Karpas-422 (cell line): ENCODE results near the gene KIF6. TPM values are rescaled to one million over a fixed set of nuclear protein-coding genes. Genes with fewer than 3 reads are reported as not detected.

Experiments used
- DNase-seq: peaks from one replicate; pipeline ENCODE4 v3.0.0-alpha.2; 2015
- H2AFZ ChIP-seq: fragments of 200-600 bp; sonication (generic); 2 replicates; pipeline ENCODE4 v1.6.1; 2014; ENCODE audit warnings: antibody characterized with exemption, low read length, mixed read lengths
- H3K27ac ChIP-seq: fragments of 200-600 bp; sonication (generic); 2 replicates; pipeline ENCODE4 v1.5.1; 2014; ENCODE audit warnings: mild to moderate bottlenecking, low read length, moderate library complexity
- H3K27me3 ChIP-seq: fragments of 200-600 bp; sonication (generic); 2 replicates; pipeline ENCODE4 v1.6.1; 2014; ENCODE audit warnings: low read length, mixed read lengths
- H3K36me3 ChIP-seq: fragments of 200-600 bp; sonication (generic); 2 replicates; pipeline ENCODE4 v1.6.1; 2014; ENCODE audit warnings: low read length, mixed read lengths; ENCODE audit not compliant: insufficient read depth
- H3K4me1 ChIP-seq: fragments of 200-600 bp; sonication (generic); 2 replicates; pipeline ENCODE4 v1.6.1; 2014; ENCODE audit warnings: mild to moderate bottlenecking, low read length, mixed read lengths
- H3K4me2 ChIP-seq: fragments of 200-600 bp; sonication (generic); 2 replicates; pipeline ENCODE4 v1.6.1; 2014; ENCODE audit warnings: low read length, low read depth, mild to moderate bottlenecking; ENCODE audit not compliant: poor library complexity, severe bottlenecking
- H3K4me3 ChIP-seq: fragments of 200-600 bp; sonication (generic); 2 replicates; pipeline ENCODE4 v1.5.1; 2014; ENCODE audit warnings: mild to moderate bottlenecking, antibody characterized with exemption, low read length, mixed read lengths
- H3K79me2 ChIP-seq: fragments of 200-600 bp; sonication (generic); 2 replicates; pipeline ENCODE4 v1.6.1; 2014; ENCODE audit warnings: mild to moderate bottlenecking, low read length, mixed read lengths
- H3K9ac ChIP-seq: fragments of 200-600 bp; sonication (generic); 2 replicates; pipeline ENCODE4 v1.6.0; 2014; ENCODE audit warnings: low read length
- H3K9me2 ChIP-seq: fragments of 200-600 bp; sonication (generic), shearing (Covaris generic); replicated peaks from 2 replicates; pipeline ENCODE4 v1.6.0; 2014; ENCODE audit warnings: mild to moderate bottlenecking, low read length, moderate library complexity; ENCODE audit not compliant: insufficient read depth
- H3K9me3 ChIP-seq: fragments of 300-700, 200-600 bp; sonication (generic); 2 replicates; pipeline ENCODE4 v1.6.1; 2014; ENCODE audit warnings: low read length, mixed read lengths
- H4K20me1 ChIP-seq: fragments of 200-600 bp; sonication (generic); 2 replicates; pipeline ENCODE4 v1.6.1; 2014; ENCODE audit warnings: mild to moderate bottlenecking, antibody characterized with exemption, low read length, low read depth; ENCODE audit not compliant: insufficient read depth
- total RNA-seq: library from RNA; depleted of rRNA; stranded (reverse); fragments of >200 nt; shearing (Covaris generic); gene quantifications from 2 replicates; pipeline ENCODE4 v1.2.3, GENCODE V29; 2014; ENCODE audit warnings: low replicate concordance

KIF6 gene
- total RNA-seq, 1 experiment from 2014 or later, result not detected

GRCh38 chr6:39499053-39499452, 226.2 kb downstream of the KIF6 start:
- H3K4me2 ChIP-seq, result no peak overlapping the region
- H3K79me2 ChIP-seq, result no peaks in the 10 kb centered on the region
- H3K9me3 ChIP-seq, result no peaks in the 10 kb centered on the region
- H3K9me2 ChIP-seq, result no peaks in the 10 kb centered on the region
- H3K4me1 ChIP-seq, result no peaks in the 10 kb centered on the region
- no peak overlapping the region for H3K4me3 ChIP-seq
- H3K9ac ChIP-seq, result no peak overlapping the region
- no peak overlapping the region for H2AFZ ChIP-seq
- H4K20me1 ChIP-seq, result no peaks in the 10 kb centered on the region
- peaks cover 3% of the 10 kb centered on the region; the same call in 1 of the 2 replicates for H3K27me3 ChIP-seq
- no peak overlapping the region for H3K27ac ChIP-seq
- no peaks in the 10 kb centered on the region for H3K36me3 ChIP-seq
- DNase-seq, result no peak

GRCh38 chr6:39498096-39498495, 227.1 kb downstream of the KIF6 start:
- no peaks in the 10 kb centered on the region for H3K36me3 ChIP-seq
- no peak overlapping the region for H3K4me2 ChIP-seq
- no peaks in the 10 kb centered on the region for H3K4me1 ChIP-seq
- H3K27me3 ChIP-seq, result peaks cover 3% of the 10 kb centered on the region; the same call in 1 of the 2 replicates
- H2AFZ ChIP-seq, result no peak overlapping the region
- no peaks in the 10 kb centered on the region for H3K9me3 ChIP-seq
- H4K20me1 ChIP-seq, result no peaks in the 10 kb centered on the region
- no peak for DNase-seq
- H3K9me2 ChIP-seq, result no peaks in the 10 kb centered on the region
- H3K4me3 ChIP-seq, result no peak overlapping the region
- no peak overlapping the region for H3K27ac ChIP-seq
- no peaks in the 10 kb centered on the region for H3K79me2 ChIP-seq
- H3K9ac ChIP-seq, result no peak overlapping the region

DNA sequence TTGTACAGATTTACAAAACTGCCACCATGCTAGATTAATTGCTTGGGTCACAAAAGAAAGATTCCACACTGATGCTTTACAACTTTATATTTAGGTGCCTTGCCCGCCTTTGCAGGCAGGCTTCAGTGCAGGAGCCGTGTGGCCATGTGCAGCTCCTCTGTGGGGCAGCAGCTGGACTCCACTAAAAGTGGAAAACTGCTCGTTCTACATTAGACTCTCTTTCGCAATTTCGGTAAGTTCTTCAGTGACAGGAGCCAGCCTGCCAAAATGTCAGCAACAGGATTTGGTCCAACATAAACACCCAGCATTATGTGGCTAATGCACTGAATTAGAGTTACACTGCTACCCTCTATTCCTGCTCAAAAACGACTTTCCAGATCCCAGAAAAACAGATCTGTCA, 228.3 kb downstream of the KIF6 start:
- Histone ChIP-seq H3K9ac (no peak overlapping the region), H3K27ac (no peak overlapping the region), H3K27me3 (peaks cover 3% of the 10 kb centered on the region; the same call in 1 of the 2 replicates), H3K4me2 (no peak overlapping the region), H3K36me3 (no peaks in the 10 kb centered on the region), H3K4me1 (no peaks in the 10 kb centered on the region), H3K79me2 (no peaks in the 10 kb centered on the region), H4K20me1 (no peaks in the 10 kb centered on the region), H3K9me3 (no peaks in the 10 kb centered on the region), H3K9me2 (no peaks in the 10 kb centered on the region), H3K4me3 (no peak overlapping the region), H2AFZ (no peak overlapping the region)
- DNase-seq, result no peak

DNA sequence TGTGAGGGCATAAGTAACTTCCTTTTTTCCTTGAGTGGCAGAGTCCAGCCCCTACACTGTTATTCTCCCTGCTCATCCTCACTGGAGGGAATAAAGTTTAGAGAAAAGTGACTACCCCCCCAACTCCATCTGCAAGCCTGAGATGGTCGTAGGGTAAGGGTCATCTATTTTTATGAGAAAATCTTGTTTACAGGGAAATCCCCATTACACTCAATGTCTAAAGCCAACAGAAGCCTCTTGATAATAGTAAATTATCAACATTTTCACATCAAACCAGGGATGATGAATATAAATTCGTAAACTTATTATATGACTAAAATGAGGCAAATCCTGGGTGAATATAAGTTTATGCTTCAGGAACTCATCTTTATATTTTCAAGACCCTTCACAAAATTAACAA, 228.8 kb downstream of the KIF6 start:
- H3K27me3 ChIP-seq, result peaks cover 3% of the 10 kb centered on the region; the same call in 1 of the 2 replicates
- H4K20me1 ChIP-seq, result no peaks in the 10 kb centered on the region
- H3K4me2 ChIP-seq, result no peak overlapping the region
- DNase-seq, result no peak
- no peaks in the 10 kb centered on the region for H3K4me1 ChIP-seq
- H3K9me3 ChIP-seq, result no peaks in the 10 kb centered on the region
- H3K9me2 ChIP-seq, result no peaks in the 10 kb centered on the region
- H3K4me3 ChIP-seq, result no peak overlapping the region
- H2AFZ ChIP-seq, result no peak overlapping the region
- no peak overlapping the region for H3K27ac ChIP-seq
- H3K9ac ChIP-seq, result no peak overlapping the region
- H3K36me3 ChIP-seq, result no peaks in the 10 kb centered on the region
- no peaks in the 10 kb centered on the region for H3K79me2 ChIP-seq

DNA sequence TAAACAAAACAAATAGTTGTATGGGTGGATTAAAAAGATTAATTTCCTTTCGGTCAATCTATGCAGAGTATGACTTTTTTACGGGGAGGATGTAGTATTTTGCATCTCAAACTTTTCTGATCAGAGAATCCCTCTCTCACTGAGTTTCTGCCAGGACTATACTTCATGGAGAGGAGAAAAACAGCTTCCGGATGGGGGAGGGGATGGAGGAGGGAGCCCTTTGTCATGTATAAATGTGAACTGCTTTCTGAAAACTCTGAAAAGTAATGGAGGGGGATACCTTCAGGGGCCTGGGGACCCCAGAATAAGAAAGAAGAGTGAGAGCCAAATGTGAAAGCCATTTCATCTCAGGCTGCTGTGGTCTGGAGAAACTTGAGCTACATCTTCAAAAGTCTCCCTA, 229.6 kb downstream of the KIF6 start:
- Histone ChIP-seq H3K79me2 (no peaks in the 10 kb centered on the region), H3K27me3 (peaks cover 3% of the 10 kb centered on the region; the same call in 1 of the 2 replicates), H3K27ac (no peak overlapping the region), H3K4me1 (no peaks in the 10 kb centered on the region), H3K9me3 (no peaks in the 10 kb centered on the region), H2AFZ (no peak overlapping the region), H3K9me2 (no peaks in the 10 kb centered on the region), H3K4me2 (no peak overlapping the region), H3K36me3 (no peaks in the 10 kb centered on the region), H3K4me3 (no peak overlapping the region), H3K9ac (no peak overlapping the region), H4K20me1 (no peaks in the 10 kb centered on the region)
- no peak for DNase-seq

DNA sequence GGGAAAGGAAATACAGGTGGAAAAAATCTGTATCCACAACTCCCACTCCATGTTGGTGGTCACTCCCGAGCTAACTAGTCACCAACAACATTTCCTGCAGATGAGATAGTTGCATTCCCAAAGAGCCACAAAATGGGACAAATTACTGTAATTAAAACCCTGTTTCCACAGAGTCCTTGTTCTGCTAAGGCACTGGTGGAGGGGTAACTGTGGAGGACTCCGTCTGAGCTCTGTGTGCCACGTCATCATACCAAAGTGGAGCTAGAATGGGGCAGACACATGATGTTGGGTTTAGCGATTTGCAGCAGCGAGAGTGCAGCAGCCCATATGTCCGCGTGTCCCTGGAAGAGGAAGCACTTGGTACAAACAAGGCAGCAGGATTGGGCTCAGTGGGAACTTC, 230.2 kb downstream of the KIF6 start:
- H3K9me3 ChIP-seq, result no peaks in the 10 kb centered on the region
- no peaks in the 10 kb centered on the region for H4K20me1 ChIP-seq
- no peaks in the 10 kb centered on the region for H3K36me3 ChIP-seq
- H3K4me2 ChIP-seq, result no peak overlapping the region
- H3K27me3 ChIP-seq, result peaks cover 3% of the 10 kb centered on the region; the same call in 1 of the 2 replicates
- no peak overlapping the region for H3K4me3 ChIP-seq
- no peaks in the 10 kb centered on the region for H3K9me2 ChIP-seq
- no peaks in the 10 kb centered on the region for H3K79me2 ChIP-seq
- no peak overlapping the region for H3K27ac ChIP-seq
- DNase-seq, result no peak
- H3K9ac ChIP-seq, result no peak overlapping the region
- H2AFZ ChIP-seq, result no peak overlapping the region
- no peaks in the 10 kb centered on the region for H3K4me1 ChIP-seq

DNA sequence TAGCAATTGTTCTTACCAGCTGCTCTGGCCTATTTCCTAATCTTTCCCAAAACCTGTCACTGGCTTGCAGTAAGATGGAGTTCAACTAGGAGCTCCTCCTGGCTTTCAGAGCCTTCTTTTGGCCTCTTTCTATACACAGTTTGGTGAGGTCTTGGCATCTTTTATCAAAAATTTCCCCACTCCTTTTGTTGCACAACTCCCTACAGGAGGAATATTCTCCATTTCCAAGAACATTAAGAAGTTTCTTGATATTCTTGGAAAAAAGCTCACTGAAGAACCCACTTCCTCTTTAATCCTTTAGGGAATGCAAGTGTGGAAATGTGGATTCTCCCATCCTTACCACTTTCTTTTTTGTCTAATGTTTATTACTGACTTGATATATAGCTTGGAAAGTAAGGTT, 231.4 kb downstream of the KIF6 start:
- peaks cover 3% of the 10 kb centered on the region; the same call in 1 of the 2 replicates for H3K27me3 ChIP-seq
- no peak overlapping the region for H3K9ac ChIP-seq
- no peaks in the 10 kb centered on the region for H3K9me3 ChIP-seq
- H3K9me2 ChIP-seq, result no peaks in the 10 kb centered on the region
- H4K20me1 ChIP-seq, result no peaks in the 10 kb centered on the region
- H2AFZ ChIP-seq, result no peak overlapping the region
- H3K27ac ChIP-seq, result no peak overlapping the region
- H3K4me1 ChIP-seq, result no peaks in the 10 kb centered on the region
- H3K4me2 ChIP-seq, result no peak overlapping the region
- H3K79me2 ChIP-seq, result no peaks in the 10 kb centered on the region
- DNase-seq, result no peak
- H3K4me3 ChIP-seq, result no peak overlapping the region
- H3K36me3 ChIP-seq, result no peaks in the 10 kb centered on the region

DNA sequence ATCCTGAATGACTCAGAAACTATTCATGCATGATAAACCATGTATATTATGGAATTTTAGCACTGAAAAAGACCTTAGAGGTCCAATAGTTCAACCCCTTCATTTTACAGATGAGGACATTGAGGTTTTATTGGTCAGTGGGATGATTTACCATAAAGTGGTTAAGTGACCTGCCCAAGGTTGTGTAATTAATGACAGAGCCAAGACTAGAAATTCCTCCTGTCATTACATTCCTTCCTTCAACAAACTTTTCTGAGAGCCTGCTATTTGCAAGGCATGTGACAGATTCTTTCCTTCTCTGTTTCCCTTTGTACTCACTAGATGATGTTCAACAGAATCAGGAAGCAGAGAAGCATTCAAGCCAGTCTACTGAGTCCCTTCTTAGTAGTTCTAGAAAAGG, 232.0 kb downstream of the KIF6 start:
- H3K36me3 ChIP-seq, result no peaks in the 10 kb centered on the region
- DNase-seq, result no peak
- H3K79me2 ChIP-seq, result no peaks in the 10 kb centered on the region
- no peaks in the 10 kb centered on the region for H3K4me1 ChIP-seq
- no peak overlapping the region for H3K4me2 ChIP-seq
- H3K27ac ChIP-seq, result no peak overlapping the region
- H3K27me3 ChIP-seq, result peaks cover 3% of the 10 kb centered on the region; the same call in 1 of the 2 replicates
- no peaks in the 10 kb centered on the region for H3K9me2 ChIP-seq
- no peaks in the 10 kb centered on the region for H3K9me3 ChIP-seq
- no peak overlapping the region for H2AFZ ChIP-seq
- no peak overlapping the region for H3K9ac ChIP-seq
- no peaks in the 10 kb centered on the region for H4K20me1 ChIP-seq
- no peak overlapping the region for H3K4me3 ChIP-seq

DNA sequence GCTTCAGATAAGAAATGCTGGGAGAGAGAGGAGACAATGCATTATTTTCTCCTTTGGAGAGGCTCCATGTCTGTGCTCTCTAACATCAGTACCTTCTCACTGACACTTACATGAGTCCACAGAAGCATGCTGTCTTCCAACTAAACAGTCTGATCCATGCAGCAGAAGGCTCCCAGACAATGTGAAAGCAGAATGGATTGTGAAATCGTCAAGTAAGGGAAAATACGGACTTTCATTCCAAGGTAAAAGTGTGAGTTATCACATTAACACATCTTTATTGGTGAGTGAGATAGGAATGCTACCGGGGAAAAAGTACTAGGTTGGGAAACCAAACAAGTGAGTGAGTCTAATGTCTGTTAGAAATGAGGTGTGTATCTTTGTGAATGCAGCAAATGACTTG, 235.1 kb downstream of the KIF6 start:
- no peak overlapping the region for H3K27ac ChIP-seq
- no peak overlapping the region for H3K9ac ChIP-seq
- no peaks in the 10 kb centered on the region for H4K20me1 ChIP-seq
- no peaks in the 10 kb centered on the region for H3K36me3 ChIP-seq
- H3K4me2 ChIP-seq, result no peak overlapping the region
- no peaks in the 10 kb centered on the region for H3K79me2 ChIP-seq
- no peak overlapping the region for H2AFZ ChIP-seq
- no peaks in the 10 kb centered on the region for H3K27me3 ChIP-seq
- H3K9me3 ChIP-seq, result no peaks in the 10 kb centered on the region
- no peak overlapping the region for H3K4me3 ChIP-seq
- DNase-seq, result no peak
- H3K4me1 ChIP-seq, result no peaks in the 10 kb centered on the region
- no peaks in the 10 kb centered on the region for H3K9me2 ChIP-seq
